HEK293T (cell line): ENCODE data around the gene PIK3AP1.

Source experiments
- BHLHE40 ChIP-seq: fragments of 450-650 bp; IDR thresholded peaks from 2 replicates; pipeline ENCODE4 v1.6.1; 2016; ENCODE audit warnings: mild to moderate bottlenecking, moderate library complexity, borderline replicate concordance
- ELF4 ChIP-seq: fragments of 450-650 bp; IDR thresholded peaks from 2 replicates; pipeline ENCODE4 v1.6.1; 2017; ENCODE audit warnings: antibody characterized with exemption
- FOXA1 ChIP-seq: fragments of 450-650 bp; IDR thresholded peaks from 2 replicates; pipeline ENCODE4 v1.6.1; 2016; ENCODE audit warnings: mild to moderate bottlenecking
- FOXM1 ChIP-seq: fragments of 450-650 bp; IDR thresholded peaks from 2 replicates; pipeline ENCODE4 v1.6.1; 2017; ENCODE audit warnings: mild to moderate bottlenecking, borderline replicate concordance
- HDGF ChIP-seq: fragments of 450-650 bp; IDR thresholded peaks from 2 replicates; pipeline ENCODE4 v1.6.1; 2017; ENCODE audit warnings: antibody characterized with exemption, borderline replicate concordance
- L3MBTL2 ChIP-seq: fragments of 450-650 bp; conservative IDR thresholded peaks from 2 replicates; pipeline ENCODE4 v1.6.1; 2016; ENCODE audit warnings: mild to moderate bottlenecking
- NFRKB ChIP-seq: fragments of 450-650 bp; IDR thresholded peaks from 2 replicates; pipeline ENCODE4 v1.6.1; 2016; ENCODE audit warnings: mild to moderate bottlenecking, moderate library complexity
- SP1 ChIP-seq: fragments of 450-650 bp; IDR thresholded peaks from 2 replicates; pipeline ENCODE4 v1.6.1; 2017
- SUZ12 ChIP-seq: fragments of 450-650 bp; IDR thresholded peaks from 2 replicates; pipeline ENCODE4 v1.6.1; 2016; ENCODE audit warnings: mild to moderate bottlenecking
- TARDBP ChIP-seq: fragments of 450-650 bp; IDR thresholded peaks from 2 replicates; pipeline ENCODE4 v1.6.1; 2016
- ZNF384 ChIP-seq: fragments of 450-650 bp; IDR thresholded peaks from 2 replicates; pipeline ENCODE4 v1.6.1; 2016
- TF ChIP-seq, protein P1 (sequence below): fragments of 450-650 bp; IDR thresholded peaks from 2 replicates; pipeline ENCODE4 v1.6.1; 2016

DNA sequence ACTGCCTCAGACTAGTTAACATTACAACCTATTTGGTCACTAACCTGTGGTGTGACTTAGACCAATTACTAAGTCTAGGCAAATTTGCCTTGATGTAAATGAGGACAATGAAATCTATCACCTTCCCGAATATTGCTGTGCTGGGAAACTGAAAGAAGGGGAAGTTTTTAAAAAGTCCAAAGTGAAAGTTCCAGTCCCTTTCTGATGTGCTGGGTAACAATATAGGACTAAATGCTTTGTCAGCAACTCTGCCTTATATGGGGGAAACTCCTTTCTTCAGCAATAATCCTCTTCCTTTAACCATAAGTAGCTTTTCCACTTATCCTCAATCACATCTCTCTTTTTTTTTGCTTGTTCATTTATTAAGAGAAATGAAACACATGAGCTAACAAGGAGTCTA, 3.9 kb downstream of the PIK3AP1 start:
- TF ChIP-seq HDGF, result no peak
- no peak for TF ChIP-seq ZNF384
- TF ChIP-seq BHLHE40, result no peak
- no peak for TF ChIP-seq NFRKB
- no peak for TF ChIP-seq SP1
- no peak for TF ChIP-seq L3MBTL2
- no peak for TF ChIP-seq SUZ12
- no peak for TF ChIP-seq FOXM1
- TF ChIP-seq FOXA1, result no peak
- TF ChIP-seq ELF4, result no peak
- TF ChIP-seq, protein P1, sequence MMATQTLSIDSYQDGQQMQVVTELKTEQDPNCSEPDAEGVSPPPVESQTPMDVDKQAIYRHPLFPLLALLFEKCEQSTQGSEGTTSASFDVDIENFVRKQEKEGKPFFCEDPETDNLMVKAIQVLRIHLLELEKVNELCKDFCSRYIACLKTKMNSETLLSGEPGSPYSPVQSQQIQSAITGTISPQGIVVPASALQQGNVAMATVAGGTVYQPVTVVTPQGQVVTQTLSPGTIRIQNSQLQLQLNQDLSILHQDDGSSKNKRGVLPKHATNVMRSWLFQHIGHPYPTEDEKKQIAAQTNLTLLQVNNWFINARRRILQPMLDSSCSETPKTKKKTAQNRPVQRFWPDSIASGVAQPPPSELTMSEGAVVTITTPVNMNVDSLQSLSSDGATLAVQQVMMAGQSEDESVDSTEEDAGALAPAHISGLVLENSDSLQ, result no peak
- no peak for TF ChIP-seq TARDBP
